Transverse colon (tissue), 3 donors: ENCODE results near the gene CTSD.

Experiments
- EP300 ChIP-seq: sonication (generic); formaldehyde crosslinking; IDR thresholded peaks from one replicate; pipeline ENCODE4 v1.6.1; 2017; ENCODE audit warnings: antibody characterized with exemption, low read depth
- TF ChIP-seq, protein P1 (sequence below), 5 experiments: fragments of 200-600 bp in 3 of 5; fragments of 450-650 bp in 2 of 5; sonication (generic) in 3 of 5; IDR thresholded peaks; 1 replicate in 2 of 5; 2 replicates in 3 of 5; pipeline ENCODE4 v1.5.1; 2016 to 2017; ENCODE audit warnings: antibody characterized with exemption in 5 of 5, inconsistent platforms in 3 of 5, mild to moderate bottlenecking in 2 of 5, moderate library complexity in 1 of 5

DNA sequence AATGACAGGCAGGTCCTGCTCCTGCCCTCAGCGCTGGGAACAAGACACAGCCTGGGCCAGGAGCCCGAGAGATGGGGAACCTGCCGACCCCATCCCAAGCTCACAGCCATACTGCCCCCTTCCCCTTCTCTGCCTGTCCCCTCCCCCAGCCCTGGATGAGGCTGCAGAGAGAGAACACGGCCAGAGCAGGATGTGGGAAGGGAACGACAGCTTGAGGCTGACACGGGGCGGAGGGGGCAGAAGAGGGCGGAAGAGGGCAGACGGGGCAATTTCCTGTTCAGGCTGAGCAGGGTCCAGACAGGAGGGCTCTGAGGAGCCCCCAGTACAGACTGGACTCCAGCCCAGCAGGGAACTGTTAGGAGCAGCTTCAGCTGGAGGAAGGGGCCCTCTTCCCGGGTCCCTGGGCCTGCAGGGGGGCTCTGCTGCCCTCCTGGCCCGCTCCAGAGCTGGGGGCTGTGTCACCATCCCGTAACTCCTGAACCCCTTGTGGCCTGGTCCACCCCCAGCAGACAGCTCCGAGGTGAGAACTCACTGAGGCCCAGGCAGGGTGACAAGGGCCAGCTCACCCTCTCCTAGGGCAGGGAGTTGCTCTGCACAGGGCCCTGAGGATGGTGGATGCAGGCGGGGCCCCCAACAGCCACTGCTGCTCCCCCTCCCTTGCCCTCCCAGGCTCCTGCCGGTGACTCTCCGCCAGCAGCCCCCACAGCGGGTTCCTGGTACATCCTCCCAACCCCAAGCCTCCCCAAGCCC lies 5.7 kb downstream of the CTSD start:
- TF ChIP-seq, protein P1, sequence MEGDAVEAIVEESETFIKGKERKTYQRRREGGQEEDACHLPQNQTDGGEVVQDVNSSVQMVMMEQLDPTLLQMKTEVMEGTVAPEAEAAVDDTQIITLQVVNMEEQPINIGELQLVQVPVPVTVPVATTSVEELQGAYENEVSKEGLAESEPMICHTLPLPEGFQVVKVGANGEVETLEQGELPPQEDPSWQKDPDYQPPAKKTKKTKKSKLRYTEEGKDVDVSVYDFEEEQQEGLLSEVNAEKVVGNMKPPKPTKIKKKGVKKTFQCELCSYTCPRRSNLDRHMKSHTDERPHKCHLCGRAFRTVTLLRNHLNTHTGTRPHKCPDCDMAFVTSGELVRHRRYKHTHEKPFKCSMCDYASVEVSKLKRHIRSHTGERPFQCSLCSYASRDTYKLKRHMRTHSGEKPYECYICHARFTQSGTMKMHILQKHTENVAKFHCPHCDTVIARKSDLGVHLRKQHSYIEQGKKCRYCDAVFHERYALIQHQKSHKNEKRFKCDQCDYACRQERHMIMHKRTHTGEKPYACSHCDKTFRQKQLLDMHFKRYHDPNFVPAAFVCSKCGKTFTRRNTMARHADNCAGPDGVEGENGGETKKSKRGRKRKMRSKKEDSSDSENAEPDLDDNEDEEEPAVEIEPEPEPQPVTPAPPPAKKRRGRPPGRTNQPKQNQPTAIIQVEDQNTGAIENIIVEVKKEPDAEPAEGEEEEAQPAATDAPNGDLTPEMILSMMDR (IDR thresholded peaks at IDR 0.05): no peak
- no peak for TF ChIP-seq EP300
